ENCODE measurements around the gene OCRL. TPM values are rescaled to one million over a fixed set of nuclear protein-coding genes. Genes with fewer than 3 reads are reported as not detected.
"Not testable (repeated sequence)": the region's sequence is repeated elsewhere in the genome, so short reads cannot be mapped to it uniquely, and the experiment has no call there.

OCRL gene
- total RNA-seq, 1 experiment from 2014 or later, result 41.4 TPM

- Histone ChIP-seq H3F3A (ENCODE audit: insufficient read depth, low read depth) (no peaks in the 10 kb centered on the region), H3K9me2 (ENCODE audit: insufficient read depth) (no peaks in the 10 kb centered on the region), H3K27me3 (ENCODE audit: insufficient read depth, low read depth) (no peaks in the 10 kb centered on the region), H3K36me3 (ENCODE audit: low read depth) (peaks cover 40% of the 10 kb centered on the region), H3K4me3 (no peak overlapping the region), H3K4me1 (replicated peaks; ENCODE audit: insufficient read depth) (peaks cover 11% of the 10 kb centered on the region), H4K20me1 (ENCODE audit: insufficient read depth) (no peaks in the 10 kb centered on the region; the same call in 1 of the 2 replicates), H2AFZ (no peak overlapping the region), H3K9me3 (ENCODE audit: insufficient read depth, low read depth) (no peaks in the 10 kb centered on the region), H3K79me2 (ENCODE audit: low read depth) (peaks cover 21% of the 10 kb centered on the region), H3K27ac (no peak overlapping the region), H3K4me2 (no peak overlapping the region)
- POLR2A ChIA-PET (ENCODE audit: unreplicated experiment), result no interaction called here
- no peak for DNase-seq
- BruUV-seq (replicated peaks), result no TSS peak
- TF ChIP-seq, protein P1, sequence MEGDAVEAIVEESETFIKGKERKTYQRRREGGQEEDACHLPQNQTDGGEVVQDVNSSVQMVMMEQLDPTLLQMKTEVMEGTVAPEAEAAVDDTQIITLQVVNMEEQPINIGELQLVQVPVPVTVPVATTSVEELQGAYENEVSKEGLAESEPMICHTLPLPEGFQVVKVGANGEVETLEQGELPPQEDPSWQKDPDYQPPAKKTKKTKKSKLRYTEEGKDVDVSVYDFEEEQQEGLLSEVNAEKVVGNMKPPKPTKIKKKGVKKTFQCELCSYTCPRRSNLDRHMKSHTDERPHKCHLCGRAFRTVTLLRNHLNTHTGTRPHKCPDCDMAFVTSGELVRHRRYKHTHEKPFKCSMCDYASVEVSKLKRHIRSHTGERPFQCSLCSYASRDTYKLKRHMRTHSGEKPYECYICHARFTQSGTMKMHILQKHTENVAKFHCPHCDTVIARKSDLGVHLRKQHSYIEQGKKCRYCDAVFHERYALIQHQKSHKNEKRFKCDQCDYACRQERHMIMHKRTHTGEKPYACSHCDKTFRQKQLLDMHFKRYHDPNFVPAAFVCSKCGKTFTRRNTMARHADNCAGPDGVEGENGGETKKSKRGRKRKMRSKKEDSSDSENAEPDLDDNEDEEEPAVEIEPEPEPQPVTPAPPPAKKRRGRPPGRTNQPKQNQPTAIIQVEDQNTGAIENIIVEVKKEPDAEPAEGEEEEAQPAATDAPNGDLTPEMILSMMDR (conservative IDR thresholded peaks at IDR 0.05), result no peak
- no peak for TF ChIP-seq EZH2 (IDR thresholded peaks at IDR 0.05; ENCODE audit: low read depth)
- CTCF ChIA-PET, result no interaction called here
- intact Hi-C loops (cut with micrococcal nuclease; ENCODE audit: unreplicated experiment), result no loop called here
Observed at GRCh38 chrX:129545408-129545807, 5.3 kb downstream of the OCRL start.

GRCh38 chrX:129549124-129549523 lies 9.1 kb downstream of the OCRL start:
- TF ChIP-seq, protein P1 (conservative IDR thresholded peaks at IDR 0.05), result no peak
- TF ChIP-seq EZH2 (IDR thresholded peaks at IDR 0.05; ENCODE audit: low read depth), result no peak
- POLR2A ChIA-PET (ENCODE audit: unreplicated experiment), result no interaction called here
- Histone ChIP-seq H3K9me2 (ENCODE audit: insufficient read depth) (no peaks in the 10 kb centered on the region), H3F3A (ENCODE audit: insufficient read depth, low read depth) (no peaks in the 10 kb centered on the region), H3K27ac (no peak overlapping the region), H3K4me2 (no peak overlapping the region), H2AFZ (no peak overlapping the region), H3K79me2 (ENCODE audit: low read depth) (no peaks in the 10 kb centered on the region), H3K36me3 (ENCODE audit: low read depth) (peaks cover 35% of the 10 kb centered on the region), H3K4me3 (no peak overlapping the region), H3K4me1 (replicated peaks; ENCODE audit: insufficient read depth) (no peaks in the 10 kb centered on the region), H4K20me1 (ENCODE audit: insufficient read depth) (no peaks in the 10 kb centered on the region; the same call in 1 of the 2 replicates), H3K9me3 (ENCODE audit: insufficient read depth, low read depth) (no peaks in the 10 kb centered on the region), H3K27me3 (ENCODE audit: insufficient read depth, low read depth) (no peaks in the 10 kb centered on the region)
- DNase-seq, result no peak
- CTCF ChIA-PET, result no interaction called here
- intact Hi-C loops (cut with micrococcal nuclease; ENCODE audit: unreplicated experiment), result no loop called here
- no TSS peak for BruUV-seq (replicated peaks)

GRCh38 chrX:129553619-129554288 lies 13.7 kb downstream of the OCRL start:
- BruUV-seq (replicated peaks), result no TSS peak
- Histone ChIP-seq H3K27ac (no peak overlapping the region), H3K36me3 (ENCODE audit: low read depth) (peaks cover 31% of the 10 kb centered on the region), H3K27me3 (ENCODE audit: insufficient read depth, low read depth) (no peaks in the 10 kb centered on the region), H3K9me3 (ENCODE audit: insufficient read depth, low read depth) (no peaks in the 10 kb centered on the region), H3K4me3 (no peak overlapping the region), H3K4me1 (replicated peaks; ENCODE audit: insufficient read depth) (no peaks in the 10 kb centered on the region), H4K20me1 (ENCODE audit: insufficient read depth) (no peaks in the 10 kb centered on the region; the same call in 1 of the 2 replicates), H3F3A (ENCODE audit: insufficient read depth, low read depth) (no peaks in the 10 kb centered on the region), H3K9me2 (ENCODE audit: insufficient read depth) (no peaks in the 10 kb centered on the region), H3K4me2 (no peak overlapping the region), H2AFZ (no peak overlapping the region), H3K79me2 (ENCODE audit: low read depth) (no peaks in the 10 kb centered on the region)
- intact Hi-C loops (cut with micrococcal nuclease; ENCODE audit: unreplicated experiment), result no loop called here
- DNase-seq, result no peak
- CTCF ChIA-PET, result no interaction called here
- POLR2A ChIA-PET (ENCODE audit: unreplicated experiment), result interaction anchor here (0.6 kb wide), 1 partner anchor 555 kb away, joined by 6 read pairs; no protein-coding TSS in a partner anchor
- TF ChIP-seq EZH2 (IDR thresholded peaks at IDR 0.05; ENCODE audit: low read depth), result no peak
- TF ChIP-seq, protein P1 (conservative IDR thresholded peaks at IDR 0.05), result no peak

GRCh38 chrX:129554816-129555215 lies 14.8 kb downstream of the OCRL start:
- CTCF ChIA-PET; POLR2A ChIA-PET (ENCODE audit: unreplicated experiment): not testable (repeated sequence)

More at GRCh38 chrX:129554816-129555215, 14.8 kb downstream of the OCRL start:
- DNase-seq; H3K9me2 ChIP-seq (ENCODE audit: insufficient read depth); H2AFZ ChIP-seq; BruUV-seq (replicated peaks); H3K79me2 ChIP-seq (ENCODE audit: low read depth); H3K9me3 ChIP-seq (ENCODE audit: insufficient read depth, low read depth); intact Hi-C loops (cut with micrococcal nuclease; ENCODE audit: unreplicated experiment); H3K4me3 ChIP-seq; H3K27me3 ChIP-seq (ENCODE audit: insufficient read depth, low read depth); H3F3A ChIP-seq (ENCODE audit: insufficient read depth, low read depth); H4K20me1 ChIP-seq (ENCODE audit: insufficient read depth); H3K4me1 ChIP-seq (replicated peaks; ENCODE audit: insufficient read depth); H3K4me2 ChIP-seq; H3K27ac ChIP-seq: not testable (repeated sequence)
- peaks cover 23% of the 10 kb centered on the region for H3K36me3 ChIP-seq (ENCODE audit: low read depth)
